HepG2 (cell line): ENCODE results near the gene TCF7L2. TPM values are rescaled to one million over a fixed set of nuclear protein-coding genes. Genes with fewer than 3 reads are reported as not detected.

ENCODE experiments used
- ATAC-seq: fragments of 200-7000 bp; cut with Tn5 transposase; 3 replicates; pipeline ENCODE4 v1.9.1; 2020; ENCODE audit warnings: mild to moderate bottlenecking, moderate library complexity
- BruUV-seq: library from RNA; stranded (reverse); fragments of 400-500 nt; replicated peaks from 2 replicates; lab custom pipeline; 2021; lab: Mats Ljungman, UMichigan
- CTCF ChIA-PET: fragments of 300-600 bp; formaldehyde crosslinking; extraction: SDS; loops from one replicate; lab custom pipeline; 2021; ENCODE audit warnings: low total read pairs, inconsistent platforms, low intra/inter-chr PET ratio; lab: Yijun Ruan, JAX
- POLR2A ChIA-PET: fragments of 350-600 bp; sonication (Branson Sonifier 250); formaldehyde crosslinking; loops from one replicate; lab custom pipeline; 2020; ENCODE audit warnings: antibody characterized with exemption, inconsistent platforms; lab: Yijun Ruan, JAX
- DNase-seq: peaks from one replicate; pipeline ENCODE4 v3.0.0-alpha.2; 2015; ENCODE audit warnings: low spot score
- FAIRE-seq: peaks from 3 replicates; lab custom pipeline; 2011; peaks lifted over from hg19 to GRCh38; lab: Jason Lieb, UNC
- H2AFZ ChIP-seq: one replicate; pipeline ENCODE4 v1.6.1; 2011; ENCODE audit warnings: low read length, inconsistent platforms
- H3K27ac ChIP-seq: fragments of 300-600 bp; 3 replicates; pipeline ENCODE4 v1.8.0; 2011; ENCODE audit warnings: mixed run types, mild to moderate bottlenecking, mixed read lengths, low read length, inconsistent platforms; ENCODE audit not compliant: insufficient read depth; ENCODE audit errors: extremely low read length
- H3K27me3 ChIP-seq, 2 experiments: fragments of 200-600 bp in 1 of 2; 2 replicates in 1 of 2; 3 replicates in 1 of 2; pipeline versions ENCODE4 v1.6.0 to v1.8.0; 2011; ENCODE audit warnings: low read length in 2 of 2, mild to moderate bottlenecking in 2 of 2, moderate library complexity in 2 of 2, inconsistent platforms in 1 of 2; ENCODE audit not compliant: insufficient read depth in 2 of 2, control insufficient read depth in 1 of 2
- H3K36me3 ChIP-seq, 2 experiments: fragments of 200-600 bp in 1 of 2; replicated peaks in 1 of 2; 2 replicates in 1 of 2; 3 replicates in 1 of 2; pipeline versions ENCODE4 v1.5.1 to v1.8.0; 2011; ENCODE audit warnings: low read length in 2 of 2, inconsistent platforms in 1 of 2; ENCODE audit not compliant: insufficient read depth in 2 of 2, control insufficient read depth in 1 of 2
- H3K4me1 ChIP-seq: 2 replicates; pipeline ENCODE4 v1.5.1; 2012; ENCODE audit warnings: low read length, inconsistent platforms; ENCODE audit not compliant: insufficient read depth
- H3K4me2 ChIP-seq: 2 replicates; pipeline ENCODE4 v1.6.0; 2011; ENCODE audit warnings: low read depth, low read length, inconsistent platforms
- H3K4me3 ChIP-seq, 3 experiments: fragments of 200-600 bp in 1 of 3; sonication (generic), shearing (Covaris generic) in 1 of 3; replicated peaks in 1 of 3; 2 replicates each; pipeline ENCODE4 v1.5.1; 2011 to 2016; ENCODE audit warnings: low read length in 3 of 3, inconsistent platforms in 2 of 3, low read depth in 2 of 3, mild to moderate bottlenecking in 2 of 3, control low read depth in 1 of 3, mixed read lengths in 1 of 3; ENCODE audit not compliant: insufficient read depth in 1 of 3
- H3K79me2 ChIP-seq: one replicate; pipeline ENCODE4 v1.6.1; 2011; ENCODE audit warnings: low read length, inconsistent platforms; ENCODE audit not compliant: insufficient read depth
- H3K9ac ChIP-seq: 2 replicates; pipeline ENCODE4 v1.6.0; 2011; ENCODE audit warnings: mild to moderate bottlenecking, low read depth, low read length, inconsistent platforms; ENCODE audit not compliant: insufficient read depth
- H3K9me3 ChIP-seq: 2 replicates; pipeline ENCODE4 v1.5.1; 2012; ENCODE audit warnings: mild to moderate bottlenecking, low read length
- H4K20me1 ChIP-seq: 2 replicates; pipeline ENCODE4 v1.6.0; 2011; ENCODE audit warnings: inconsistent platforms, mild to moderate bottlenecking, low read length, moderate library complexity; ENCODE audit not compliant: insufficient read depth
- EED ChIP-seq: sonication (generic); formaldehyde crosslinking; IDR thresholded peaks from 2 replicates; pipeline ENCODE4 v1.5.0; 2020; ENCODE audit warnings: mild to moderate bottlenecking, missing genetic modification reagents
- FLYWCH1 ChIP-seq: sonication (generic); formaldehyde crosslinking; IDR thresholded peaks from 2 replicates; pipeline ENCODE4 v1.8.1; 2023; ENCODE audit warnings: mild to moderate bottlenecking, missing genetic modification reagents
- GATA4 ChIP-seq: sonication (generic); IDR thresholded peaks from 2 replicates; pipeline ENCODE4 v1.6.1; 2016; ENCODE audit warnings: antibody characterized with exemption, low read depth, borderline replicate concordance
- KLF13 ChIP-seq: sonication (generic); formaldehyde crosslinking; IDR thresholded peaks from 2 replicates; pipeline ENCODE4 v1.4.0; 2020; ENCODE audit warnings: mild to moderate bottlenecking, missing genetic modification reagents
- KLF16 ChIP-seq, 2 experiments: sonication (generic) in 1 of 2; formaldehyde crosslinking in 1 of 2; IDR thresholded peaks; 2 replicates each; pipeline versions ENCODE4 v1.6.1 to v1.8.0; 2016 to 2023; ENCODE audit warnings: missing genetic modification reagents in 2 of 2, missing compliant biosample characterization in 1 of 2
- TCF12 ChIP-seq, 2 experiments: fragments of 450-650 bp in 1 of 2; sonication (generic) in 1 of 2; formaldehyde crosslinking in 1 of 2; IDR thresholded peaks; 2 replicates each; pipeline versions ENCODE4 v1.6.1 to v1.8.0; 2017 to 2022; ENCODE audit warnings: antibody characterized with exemption in 1 of 2, mild to moderate bottlenecking in 1 of 2, missing genetic modification reagents in 1 of 2, moderate library complexity in 1 of 2
- YEATS2 ChIP-seq: sonication (generic); formaldehyde crosslinking; IDR thresholded peaks from 2 replicates; pipeline ENCODE4 v1.4.0; 2020; ENCODE audit warnings: missing genetic modification reagents, borderline replicate concordance
- ZBTB38 ChIP-seq: sonication (generic); formaldehyde crosslinking; IDR thresholded peaks from 2 replicates; pipeline ENCODE4 v1.5.1; 2020; ENCODE audit warnings: mild to moderate bottlenecking, missing genetic modification reagents
- ZNF138 ChIP-seq: sonication (generic); formaldehyde crosslinking; IDR thresholded peaks from 2 replicates; pipeline ENCODE4 v1.5.0; 2020; ENCODE audit warnings: mild to moderate bottlenecking, low read depth, missing genetic modification reagents
- ZNF558 ChIP-seq: sonication (generic); formaldehyde crosslinking; IDR thresholded peaks from 2 replicates; pipeline ENCODE4 v1.9.0; 2022; ENCODE audit warnings: mild to moderate bottlenecking, missing genetic modification reagents, borderline replicate concordance
- ZNF678 ChIP-seq: sonication (generic); formaldehyde crosslinking; IDR thresholded peaks from 2 replicates; pipeline ENCODE4 v1.4.0; 2020; ENCODE audit warnings: mild to moderate bottlenecking, missing genetic modification reagents
- ZNF775 ChIP-seq: sonication (generic); formaldehyde crosslinking; IDR thresholded peaks from 2 replicates; pipeline ENCODE4 v1.4.0; 2020; ENCODE audit warnings: missing genetic modification reagents, mild to moderate bottlenecking, moderate library complexity, borderline replicate concordance
- ZSCAN20 ChIP-seq: sonication (generic); formaldehyde crosslinking; IDR thresholded peaks from 2 replicates; pipeline ENCODE4 v1.4.0; 2020; ENCODE audit warnings: missing genetic modification reagents, mild to moderate bottlenecking, borderline replicate concordance
- WGBS: methylation state at CpG from one replicate; pipeline ENCODE4 v1.1.6; 2017; ENCODE audit warnings: low lambda C conversion rate; 5-methylcytosine and 5-hydroxymethylcytosine counted together
- in situ Hi-C: cut with HindIII; loops from 2 replicates; pipeline ENCODE4 v1.10.0; 2017; ENCODE audit warnings: low pct_unique_long_range_greater_than_20kb; ENCODE audit not compliant: extremely low pct_ligation_motif_present
- intact Hi-C: fragments of 100-400 bp; cut with micrococcal nuclease; formaldehyde crosslinking; loops from one replicate; pipeline ENCODE4 v1.10.0; 2022; ENCODE audit not compliant: unreplicated experiment
- polyA plus RNA-seq, 8 experiments: library from polyadenylated mRNA; depleted of rRNA in 3 of 8; stranded (reverse) in 7 of 8; unstranded in 1 of 8; fragments of >200 nt; fragmentation: Illumina TruSeq in 4 of 8; extraction: Trizol in 4 of 8; gene quantifications; 2 replicates each; pipeline versions ENCODE4 v1.2.1 to v1.2.3, GENCODE V29; 2011 to 2016; ENCODE audit warnings: low read depth in 4 of 8, missing spikeins in 1 of 8, mixed read lengths in 1 of 8; ENCODE audit not compliant: insufficient read depth in 1 of 8
- total RNA-seq, 5 experiments: library from RNA; depleted of rRNA; stranded (reverse); fragments of >200 nt; fragmentation: Illumina TruSeq; extraction: Trizol; gene quantifications; 2 replicates each; pipeline ENCODE4 v1.2.3, GENCODE V29; 2016; ENCODE audit warnings: low read depth in 1 of 5
- TF ChIP-seq, protein P1 (sequence below): fragments of 450-650 bp; IDR thresholded peaks from 2 replicates; pipeline ENCODE4 v1.6.1; 2017
- TF ChIP-seq, protein P2 (sequence below): sonication (generic); formaldehyde crosslinking; IDR thresholded peaks from 2 replicates; pipeline ENCODE4 v1.8.0; 2022; ENCODE audit warnings: mild to moderate bottlenecking, missing genetic modification reagents, moderate library complexity
- TF ChIP-seq, protein P3 (sequence below): sonication (generic); formaldehyde crosslinking; IDR thresholded peaks from 2 replicates; pipeline ENCODE4 v1.8.0; 2022; ENCODE audit warnings: missing genetic modification reagents, mild to moderate bottlenecking, borderline replicate concordance
- TF ChIP-seq, protein P4 (sequence below): IDR thresholded peaks from 2 replicates; pipeline ENCODE4 v1.6.1; 2016; ENCODE audit warnings: low read depth, control low read depth

The TCF7L2 gene
- total and polyA plus RNA-seq, 2 of the 13 experiments (the other 11 are each of a cell fraction or from before 2014, with no cell fraction given), result 3.9 to 13.7 TPM

DNA sequence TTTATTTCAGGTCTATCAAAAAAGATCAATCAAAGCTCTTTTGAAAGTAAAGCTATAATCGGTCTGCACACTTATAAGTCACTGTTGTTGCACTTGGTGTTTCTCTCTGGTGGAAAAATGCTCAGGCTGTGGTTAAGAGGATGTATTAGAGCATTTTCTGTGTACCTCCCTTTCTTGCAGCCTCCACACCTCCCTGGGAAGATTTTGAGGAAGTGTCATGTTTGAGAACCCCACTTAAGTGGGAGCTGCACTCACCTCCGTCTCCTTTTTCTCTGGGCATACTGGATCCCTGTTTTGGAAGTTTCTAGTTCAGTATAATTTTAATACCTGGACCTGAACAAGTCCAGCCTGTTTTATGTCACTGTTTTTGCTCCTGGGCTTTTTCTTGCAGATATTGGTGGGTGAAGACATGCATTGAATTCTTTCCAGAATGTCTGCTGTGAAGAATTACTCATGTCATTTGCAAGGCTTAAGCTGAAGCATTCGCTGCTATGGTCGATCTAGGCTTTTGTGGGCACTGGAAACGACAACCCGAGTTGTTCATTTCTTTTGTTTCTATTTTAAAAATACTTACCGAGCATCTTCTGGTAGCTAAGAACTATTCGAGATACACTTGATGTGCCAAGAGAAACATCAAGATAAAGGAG, 36.6 kb downstream of the TCF7L2 start:
- Histone ChIP-seq H3K4me2 (no peak overlapping the region), H3K36me3 (peaks cover 10 to 30% of the 10 kb centered on the region in 2 experiments), H3K9me3 (no peaks in the 10 kb centered on the region), H3K4me3 (no peak overlapping the region), H3K27ac (no peak overlapping the region), H2AFZ (no peak overlapping the region), H3K4me1 (peaks cover 39% of the 10 kb centered on the region), H3K9ac (no peak overlapping the region), H3K27me3 (no peaks in the 10 kb centered on the region), H3K79me2 (peaks cover 92% of the 10 kb centered on the region), H4K20me1 (peaks cover 81% of the 10 kb centered on the region)
- CTCF ChIA-PET, result no interaction called here
- TF ChIP-seq, protein P1, sequence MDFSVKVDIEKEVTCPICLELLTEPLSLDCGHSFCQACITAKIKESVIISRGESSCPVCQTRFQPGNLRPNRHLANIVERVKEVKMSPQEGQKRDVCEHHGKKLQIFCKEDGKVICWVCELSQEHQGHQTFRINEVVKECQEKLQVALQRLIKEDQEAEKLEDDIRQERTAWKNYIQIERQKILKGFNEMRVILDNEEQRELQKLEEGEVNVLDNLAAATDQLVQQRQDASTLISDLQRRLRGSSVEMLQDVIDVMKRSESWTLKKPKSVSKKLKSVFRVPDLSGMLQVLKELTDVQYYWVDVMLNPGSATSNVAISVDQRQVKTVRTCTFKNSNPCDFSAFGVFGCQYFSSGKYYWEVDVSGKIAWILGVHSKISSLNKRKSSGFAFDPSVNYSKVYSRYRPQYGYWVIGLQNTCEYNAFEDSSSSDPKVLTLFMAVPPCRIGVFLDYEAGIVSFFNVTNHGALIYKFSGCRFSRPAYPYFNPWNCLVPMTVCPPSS, result no peak
- TF ChIP-seq GATA4 (no peak), FLYWCH1 (no peak), KLF13 (no peak), ZSCAN20 (no peak), ZNF775 (CRISPR knock-in tag) (no peak), KLF16 (CRISPR knock-in tag; IDR thresholded peaks at IDR 0.05) (no peak), ZBTB38 (no peak), EED (CRISPR knock-in tag) (no peak), TCF12 (IDR thresholded peaks at IDR 0.05) (no peak), TCF12 (CRISPR knock-in tag; IDR thresholded peaks at IDR 0.05) (no peak), ZNF558 (CRISPR knock-in tag) (no peak), YEATS2 (no peak), ZNF678 (CRISPR knock-in tag) (no peak), ZNF138 (no peak)
- TF ChIP-seq, protein P2, sequence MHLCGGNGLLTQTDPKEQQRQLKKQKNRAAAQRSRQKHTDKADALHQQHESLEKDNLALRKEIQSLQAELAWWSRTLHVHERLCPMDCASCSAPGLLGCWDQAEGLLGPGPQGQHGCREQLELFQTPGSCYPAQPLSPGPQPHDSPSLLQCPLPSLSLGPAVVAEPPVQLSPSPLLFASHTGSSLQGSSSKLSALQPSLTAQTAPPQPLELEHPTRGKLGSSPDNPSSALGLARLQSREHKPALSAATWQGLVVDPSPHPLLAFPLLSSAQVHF (CRISPR knock-in tag), result no peak
- TF ChIP-seq, protein P3, sequence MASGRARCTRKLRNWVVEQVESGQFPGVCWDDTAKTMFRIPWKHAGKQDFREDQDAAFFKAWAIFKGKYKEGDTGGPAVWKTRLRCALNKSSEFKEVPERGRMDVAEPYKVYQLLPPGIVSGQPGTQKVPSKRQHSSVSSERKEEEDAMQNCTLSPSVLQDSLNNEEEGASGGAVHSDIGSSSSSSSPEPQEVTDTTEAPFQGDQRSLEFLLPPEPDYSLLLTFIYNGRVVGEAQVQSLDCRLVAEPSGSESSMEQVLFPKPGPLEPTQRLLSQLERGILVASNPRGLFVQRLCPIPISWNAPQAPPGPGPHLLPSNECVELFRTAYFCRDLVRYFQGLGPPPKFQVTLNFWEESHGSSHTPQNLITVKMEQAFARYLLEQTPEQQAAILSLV (CRISPR knock-in tag), result no peak
- TF ChIP-seq, protein P4, sequence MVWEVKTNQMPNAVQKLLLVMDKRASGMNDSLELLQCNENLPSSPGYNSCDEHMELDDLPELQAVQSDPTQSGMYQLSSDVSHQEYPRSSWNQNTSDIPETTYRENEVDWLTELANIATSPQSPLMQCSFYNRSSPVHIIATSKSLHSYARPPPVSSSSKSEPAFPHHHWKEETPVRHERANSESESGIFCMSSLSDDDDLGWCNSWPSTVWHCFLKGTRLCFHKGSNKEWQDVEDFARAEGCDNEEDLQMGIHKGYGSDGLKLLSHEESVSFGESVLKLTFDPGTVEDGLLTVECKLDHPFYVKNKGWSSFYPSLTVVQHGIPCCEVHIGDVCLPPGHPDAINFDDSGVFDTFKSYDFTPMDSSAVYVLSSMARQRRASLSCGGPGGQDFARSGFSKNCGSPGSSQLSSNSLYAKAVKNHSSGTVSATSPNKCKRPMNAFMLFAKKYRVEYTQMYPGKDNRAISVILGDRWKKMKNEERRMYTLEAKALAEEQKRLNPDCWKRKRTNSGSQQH (CRISPR knock-in tag), result no peak
- FAIRE-seq (no peak), DNase-seq (no peak), ATAC-seq (no peak)
- WGBS, result 96% methylated on average over 8 of the region's 8 CpGs
- BruUV-seq, result no TSS peak
- intact Hi-C loops, result no loop called here
- in situ Hi-C loops, result no loop called here
- POLR2A ChIA-PET, result no interaction called here
